Measurements from ENCODE around the gene PHGDH. TPM values are rescaled to one million over a fixed set of nuclear protein-coding genes. Genes with fewer than 3 reads are reported as not detected.

PHGDH gene
- total and polyA plus RNA-seq, 2 of the 13 experiments (the other 11 are each of a cell fraction or from before 2014, with no cell fraction given), result 95.8 to 133 TPM

DNA sequence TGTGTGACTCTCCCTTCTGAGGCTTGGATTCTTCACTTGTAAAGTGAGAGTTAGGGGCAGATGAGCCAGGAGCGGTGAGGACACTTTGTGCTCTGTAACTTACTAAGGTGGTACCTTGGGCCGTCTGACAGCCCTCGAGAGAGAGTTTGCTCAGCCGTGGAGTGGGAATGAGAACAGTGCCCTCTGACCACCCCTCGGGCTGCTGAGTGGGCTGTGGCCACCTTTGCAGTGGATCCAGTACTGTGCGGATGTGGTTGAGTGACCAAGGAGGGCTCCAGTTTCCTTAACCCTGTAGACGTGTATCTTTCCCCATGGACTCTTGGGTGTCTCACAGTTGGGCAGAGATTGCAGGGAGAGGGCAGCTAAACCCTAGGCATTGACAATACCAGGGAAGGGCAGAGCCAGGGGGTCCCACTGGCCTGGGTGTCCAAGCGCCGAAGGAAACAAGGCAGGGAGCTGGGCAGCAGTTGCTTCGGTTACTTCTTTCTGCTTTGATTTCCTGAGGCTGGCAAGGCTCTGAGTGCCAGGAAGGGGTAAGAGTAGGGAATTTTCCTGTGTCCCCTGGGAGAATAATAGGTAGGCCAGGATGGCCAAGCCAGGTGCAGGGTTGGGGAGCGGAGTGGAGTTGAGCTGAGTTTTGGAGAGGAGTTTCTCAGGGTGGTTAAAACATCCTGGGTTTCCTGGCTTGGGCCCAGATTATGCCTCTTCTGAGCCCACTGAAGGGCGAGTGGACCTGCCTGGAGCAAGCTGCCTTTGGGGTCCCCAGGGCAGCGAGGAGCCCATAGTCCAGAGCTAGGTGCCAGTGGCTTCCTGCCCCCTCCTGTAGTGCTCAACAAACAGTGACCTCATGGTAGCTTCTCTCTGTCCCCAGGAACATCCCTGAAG, 29.4 kb downstream of the PHGDH start:
- TF ChIP-seq RBM22 (optimal IDR thresholded peaks at IDR 0.05; ENCODE audit: low read length) (peak; percentile 46), JARID2 (CRISPR knock-in tag; IDR thresholded peaks at IDR 0.05; ENCODE audit: insufficient replicate concordance) (no peak), SETDB1 (CRISPR knock-in tag; IDR thresholded peaks at IDR 0.05; ENCODE audit: borderline replicate concordance) (no peak), SMAD3 (CRISPR knock-in tag; IDR thresholded peaks at IDR 0.05) (no peak), POLR2A (IDR thresholded peaks at IDR 0.05; ENCODE audit: insufficient read depth in 1 of 2, low read depth in 2 of 2, low read length in 2 of 2) (peak in 1 of 2 experiments; percentile 18; a peak in 1 of 4 replicates), ZNF557 (CRISPR knock-in tag; IDR thresholded peaks at IDR 0.05) (no peak), POLR2G (IDR thresholded peaks at IDR 0.05; ENCODE audit: low read depth, low read length) (0 out of 2 replicates have a peak, but pooled peaks have one; percentile 29), FOXK2 (IDR thresholded peaks at IDR 0.05) (no peak), ZNF614 (CRISPR knock-in tag; IDR thresholded peaks at IDR 0.05; ENCODE audit: borderline replicate concordance) (no peak)
- TF ChIP-seq, protein P1, sequence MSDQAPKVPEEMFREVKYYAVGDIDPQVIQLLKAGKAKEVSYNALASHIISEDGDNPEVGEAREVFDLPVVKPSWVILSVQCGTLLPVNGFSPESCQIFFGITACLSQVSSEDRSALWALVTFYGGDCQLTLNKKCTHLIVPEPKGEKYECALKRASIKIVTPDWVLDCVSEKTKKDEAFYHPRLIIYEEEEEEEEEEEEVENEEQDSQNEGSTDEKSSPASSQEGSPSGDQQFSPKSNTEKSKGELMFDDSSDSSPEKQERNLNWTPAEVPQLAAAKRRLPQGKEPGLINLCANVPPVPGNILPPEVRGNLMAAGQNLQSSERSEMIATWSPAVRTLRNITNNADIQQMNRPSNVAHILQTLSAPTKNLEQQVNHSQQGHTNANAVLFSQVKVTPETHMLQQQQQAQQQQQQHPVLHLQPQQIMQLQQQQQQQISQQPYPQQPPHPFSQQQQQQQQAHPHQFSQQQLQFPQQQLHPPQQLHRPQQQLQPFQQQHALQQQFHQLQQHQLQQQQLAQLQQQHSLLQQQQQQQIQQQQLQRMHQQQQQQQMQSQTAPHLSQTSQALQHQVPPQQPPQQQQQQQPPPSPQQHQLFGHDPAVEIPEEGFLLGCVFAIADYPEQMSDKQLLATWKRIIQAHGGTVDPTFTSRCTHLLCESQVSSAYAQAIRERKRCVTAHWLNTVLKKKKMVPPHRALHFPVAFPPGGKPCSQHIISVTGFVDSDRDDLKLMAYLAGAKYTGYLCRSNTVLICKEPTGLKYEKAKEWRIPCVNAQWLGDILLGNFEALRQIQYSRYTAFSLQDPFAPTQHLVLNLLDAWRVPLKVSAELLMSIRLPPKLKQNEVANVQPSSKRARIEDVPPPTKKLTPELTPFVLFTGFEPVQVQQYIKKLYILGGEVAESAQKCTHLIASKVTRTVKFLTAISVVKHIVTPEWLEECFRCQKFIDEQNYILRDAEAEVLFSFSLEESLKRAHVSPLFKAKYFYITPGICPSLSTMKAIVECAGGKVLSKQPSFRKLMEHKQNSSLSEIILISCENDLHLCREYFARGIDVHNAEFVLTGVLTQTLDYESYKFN (CRISPR knock-in tag; conservative IDR thresholded peaks at IDR 0.05), result no peak
- FAIRE-seq (no peak), DNase-seq (ENCODE audit: low spot score) (no peak), ATAC-seq (no peak)
- peaks cover 25% of the 10 kb centered on the region for H3K4me1 ChIP-seq (ENCODE audit: insufficient read depth, low read length)
- H3K27ac ChIP-seq (ENCODE audit: extremely low read length, insufficient read depth, low read length), result no peak overlapping the region
- H4K20me1 ChIP-seq (ENCODE audit: insufficient read depth, low read length), result no peaks in the 10 kb centered on the region; the same call in 1 of the 2 replicates
- in situ Hi-C loops (cut with HindIII; ENCODE audit: extremely low pct_ligation_motif_present, low pct_unique_long_range_greater_than_20kb) (no loop called here), intact Hi-C loops (cut with micrococcal nuclease; ENCODE audit: unreplicated experiment) (no loop called here)
- no peaks in the 10 kb centered on the region for H3K27me3 ChIP-seq (ENCODE audit: control insufficient read depth in 1 of 2, insufficient read depth in 2 of 2, low read length in 2 of 2)
- peaks cover 40 to 79% of the 10 kb centered on the region in 2 experiments for H3K36me3 ChIP-seq (replicated peaks in 1 of 2; ENCODE audit: control insufficient read depth in 1 of 2, insufficient read depth in 2 of 2, low read length in 2 of 2)
- POLR2A ChIA-PET, result interaction anchor here (1.9 kb wide), 1 partner anchor 26 kb away, joined by 5 read pairs; no protein-coding TSS in a partner anchor
- H3K9ac ChIP-seq (ENCODE audit: insufficient read depth, low read depth, low read length), result no peak overlapping the region
- H3K4me3 ChIP-seq (replicated peaks in 1 of 3; ENCODE audit: insufficient read depth in 1 of 3, low read depth in 2 of 3, low read length in 3 of 3), result no peak overlapping the region
- no TSS peak for BruUV-seq (replicated peaks)
- no peaks in the 10 kb centered on the region for H3K9me3 ChIP-seq (ENCODE audit: low read length)
- 99% methylated on average over 11 of the region's 13 CpGs for WGBS (ENCODE audit: low lambda C conversion rate)
- H2AFZ ChIP-seq (ENCODE audit: low read length), result no peak overlapping the region
- no peak overlapping the region for H3K4me2 ChIP-seq (ENCODE audit: low read depth, low read length)
- CTCF ChIA-PET (ENCODE audit: low intra/inter-chr PET ratio, low total read pairs), result no interaction called here
- no peaks in the 10 kb centered on the region for H3K79me2 ChIP-seq (ENCODE audit: insufficient read depth, low read length)

Data from HepG2 (cell line).